ENCODE measurements around the gene PGLYRP2.

- TF ChIP-seq CTCF (IDR thresholded peaks at IDR 0.05; ENCODE audit: low read depth, low read length): no peak
- TF ChIP-seq MAX (IDR thresholded peaks at IDR 0.05; ENCODE audit: low read depth, low read length): no peak
- no peak for TF ChIP-seq POLR2A (IDR thresholded peaks at IDR 0.05; ENCODE audit: extremely low read depth, insufficient read length)
- TF ChIP-seq MYC (IDR thresholded peaks at IDR 0.05; ENCODE audit: low read depth, low read length): no peak
These were observed 47.8 kb downstream of the PGLYRP2 start for GRCh38 chr19:15431396-15432017.
